ENCODE measurements around the gene MEF2A.
A peak's percentile ranks its signal among the peaks of the same experiment; 100 is the strongest.

The MEF2A gene

GRCh38 chr15:99706557-99707303, 140.9 kb downstream of the MEF2A start:
- DNase-seq = no peak

- no peak for DNase-seq
Measured at GRCh38 chr15:99707473-99708270, 141.9 kb downstream of the MEF2A start.

GRCh38 chr15:99708563-99708962, 142.8 kb downstream of the MEF2A start:
- peak; percentile 4 for DNase-seq

GRCh38 chr15:99709243-99709986, 143.6 kb downstream of the MEF2A start:
- no peak for DNase-seq

GRCh38 chr15:99711625-99712024, 145.8 kb downstream of the MEF2A start:
- DNase-seq = no peak

GRCh38 chr15:99712415-99712814, 146.6 kb downstream of the MEF2A start:
- no peak for DNase-seq

GRCh38 chr15:99716540-99717095, 150.8 kb downstream of the MEF2A start:
- DNase-seq = no peak

- DNase-seq = no peak
Measured at GRCh38 chr15:99717161-99718009, 151.6 kb downstream of the MEF2A start.

- no peak for DNase-seq
Measured at GRCh38 chr15:99718421-99718820, 152.6 kb downstream of the MEF2A start.

- no peak for DNase-seq
Measured at GRCh38 chr15:99719096-99719541, 153.3 kb downstream of the MEF2A start.

- no peak for DNase-seq
Measured at GRCh38 chr15:99720533-99720932, 154.7 kb downstream of the MEF2A start.

- DNase-seq = no peak
Measured at GRCh38 chr15:99721104-99721778, 155.5 kb downstream of the MEF2A start.

- DNase-seq = no peak
Measured at GRCh38 chr15:99721896-99722295, 156.1 kb downstream of the MEF2A start.

- DNase-seq = no peak
Measured at GRCh38 chr15:99722406-99722805, 156.6 kb downstream of the MEF2A start.

GRCh38 chr15:99726333-99726732, 160.5 kb downstream of the MEF2A start:
- DNase-seq = no peak

- DNase-seq = no peak
Measured at GRCh38 chr15:99727330-99727729, 161.5 kb downstream of the MEF2A start.

GRCh38 chr15:99727733-99728132, 161.9 kb downstream of the MEF2A start:
- no peak for DNase-seq

- no peak for DNase-seq
Measured at GRCh38 chr15:99728916-99729315, 163.1 kb downstream of the MEF2A start.

GRCh38 chr15:99729327-99729726, 163.5 kb downstream of the MEF2A start:
- no peak for DNase-seq

GRCh38 chr15:99729920-99730319, 164.1 kb downstream of the MEF2A start:
- peak; percentile 16 for DNase-seq

- DNase-seq = no peak
Measured at GRCh38 chr15:99731336-99732123, 165.7 kb downstream of the MEF2A start.
